Erythroblast (primary cell): ENCODE results near the gene ENPP1.

Experiments used
- DNase-seq, 2 experiments: peaks; one replicate each; lab custom pipeline; 2025; lab: John Stamatoyannopoulos, UW
- GATA1 ChIP-seq: IDR thresholded peaks from 2 replicates; pipeline ENCODE4 v1.6.1; 2011; ENCODE audit warnings: low read depth, mild to moderate bottlenecking, control low read depth, low read length, moderate library complexity
- POLR2A ChIP-seq: IDR thresholded peaks from 2 replicates; pipeline ENCODE4 v1.6.1; 2011; ENCODE audit warnings: mild to moderate bottlenecking, low read length

Gene ENPP1

GRCh38 chr6:131795366-131795765 lies 12.5 kb upstream of the ENPP1 start:
- TF ChIP-seq POLR2A (no peak), GATA1 (no peak)

DNA sequence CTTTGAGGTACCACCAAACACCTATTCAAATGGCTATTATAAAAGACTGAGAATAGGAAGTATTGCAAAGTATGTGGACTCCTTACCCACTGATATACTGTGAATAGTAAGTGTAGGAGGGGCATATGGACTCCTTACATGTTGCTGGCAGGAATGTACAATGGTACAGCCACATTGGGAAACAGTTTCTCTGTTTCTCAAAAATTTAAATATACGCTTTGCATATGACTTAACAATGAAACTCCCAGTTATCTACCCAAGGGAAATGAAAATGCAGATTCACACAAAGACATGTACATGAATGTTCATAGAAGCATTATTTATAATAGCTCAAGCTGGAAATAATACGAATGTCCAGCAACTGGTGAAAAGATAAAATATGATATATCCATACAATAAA lies 5.5 kb upstream of the ENPP1 start:
- TF ChIP-seq POLR2A (no peak), GATA1 (no peak)
- DNase-seq, result no peak

More at GRCh38 chr6:131795366-131795765, 12.5 kb upstream of the ENPP1 start:
- no peak for DNase-seq

DNA sequence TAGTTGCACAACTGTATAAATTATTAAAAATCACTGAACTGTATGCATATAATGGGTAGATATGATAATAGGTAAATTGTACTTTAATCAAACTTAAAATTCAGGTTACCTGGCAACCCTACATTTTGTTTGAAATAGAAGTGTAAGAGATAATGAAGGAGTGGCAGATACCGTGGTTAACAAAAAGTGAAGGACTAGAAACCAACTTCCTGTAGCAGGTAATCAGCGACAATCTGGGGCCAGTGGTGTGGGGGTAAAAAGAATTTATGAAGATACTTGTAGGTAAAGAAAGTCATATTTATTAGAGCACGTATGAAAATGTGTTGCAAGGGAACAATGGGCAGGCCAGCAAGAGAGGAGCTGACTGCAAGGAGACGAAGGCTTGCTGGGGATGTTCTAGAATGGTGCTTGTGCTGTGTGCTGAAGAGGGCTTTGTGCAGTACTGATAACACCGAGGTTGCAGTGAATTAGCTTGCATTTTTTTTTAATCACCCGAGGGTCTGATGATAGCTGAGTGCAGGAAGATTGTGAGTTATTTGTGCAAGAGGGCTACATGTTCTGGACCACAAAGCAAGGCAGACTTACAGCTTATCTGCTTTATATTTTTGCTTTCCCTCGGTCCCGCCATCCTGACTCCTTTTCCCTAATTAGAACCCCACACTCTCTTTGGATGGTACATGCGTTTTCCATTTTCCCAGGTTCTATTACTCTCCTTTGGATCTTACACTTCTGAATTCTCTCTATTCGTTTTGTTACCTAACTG lies 4.6 kb upstream of the ENPP1 start:
- TF ChIP-seq GATA1, result no peak
- no peak for TF ChIP-seq POLR2A
- no peak for DNase-seq

GRCh38 chr6:131804131-131804530 lies 3.7 kb upstream of the ENPP1 start:
- DNase-seq, result no peak
- TF ChIP-seq POLR2A (no peak), GATA1 (no peak)

GRCh38 chr6:131807321-131807643 lies 538 bp upstream of the ENPP1 start:
- no peak for DNase-seq
- TF ChIP-seq GATA1 (no peak), POLR2A (no peak)

GRCh38 chr6:131808460-131809269 lies 845 bp downstream of the ENPP1 start:
- no peak for DNase-seq
- TF ChIP-seq POLR2A (no peak), GATA1 (no peak)

DNA sequence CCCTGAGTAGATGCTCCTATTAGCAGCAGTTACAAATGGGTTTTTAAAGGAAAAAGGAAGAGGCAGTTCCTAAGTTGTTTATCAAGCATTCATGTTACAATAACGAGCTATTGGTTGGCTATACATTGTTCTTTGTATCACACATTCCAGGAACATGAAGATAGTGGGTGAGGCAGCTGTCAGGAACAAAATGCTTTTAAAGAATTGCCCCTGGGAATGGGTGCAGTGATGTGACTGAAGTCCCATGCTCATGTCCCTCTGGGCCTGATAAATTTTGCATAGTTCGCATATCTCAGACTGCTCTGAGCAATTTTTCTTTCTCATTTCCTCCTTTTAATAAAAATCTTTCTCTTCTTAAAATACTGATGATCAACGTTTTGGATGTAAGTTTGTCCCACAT lies 3.7 kb downstream of the ENPP1 start:
- TF ChIP-seq POLR2A (no peak), GATA1 (no peak)

DNA sequence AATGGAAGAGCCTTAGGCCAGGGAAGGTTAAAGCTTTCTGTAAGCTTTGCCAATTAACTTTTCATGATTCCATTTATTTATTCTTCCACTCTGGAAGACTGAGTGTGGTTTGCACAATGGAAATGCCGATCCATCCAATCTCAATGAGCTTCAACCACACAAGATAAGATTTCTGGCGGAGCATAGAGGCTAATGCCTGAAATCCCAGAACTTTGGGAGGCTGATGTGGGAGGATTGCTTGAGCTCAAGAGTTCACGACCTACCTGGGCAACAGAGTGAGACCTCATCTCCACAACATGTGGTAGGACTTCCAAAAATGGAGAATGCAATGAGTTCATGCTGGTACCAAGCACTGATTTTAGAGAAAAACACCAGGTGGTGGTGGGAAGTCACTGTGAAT lies 6.2 kb downstream of the ENPP1 start:
- no peak for DNase-seq
- TF ChIP-seq POLR2A (no peak), GATA1 (no peak)

More for the DNA sequence above, 3.7 kb downstream of the ENPP1 start:
- DNase-seq, result no peak

DNA sequence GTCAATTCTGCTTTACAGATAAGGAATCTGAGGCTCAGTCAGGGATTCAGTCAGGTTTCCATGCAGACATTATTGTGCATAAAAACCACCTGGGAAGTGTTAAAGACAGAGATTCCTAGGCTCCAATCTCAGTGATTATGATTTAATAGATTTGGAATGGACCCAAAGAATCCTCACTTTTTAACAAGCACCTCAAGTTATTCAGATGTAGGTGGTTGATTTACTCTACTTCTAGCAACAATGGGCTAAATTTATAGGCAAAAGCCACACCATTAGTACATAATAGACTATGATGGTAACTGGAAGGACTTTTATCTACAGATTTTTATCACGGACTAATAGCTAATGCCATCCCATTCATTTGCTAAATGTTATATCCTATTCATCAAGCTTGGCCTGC lies 9.0 kb downstream of the ENPP1 start:
- TF ChIP-seq GATA1 (no peak), POLR2A (no peak)
- no peak for DNase-seq

DNA sequence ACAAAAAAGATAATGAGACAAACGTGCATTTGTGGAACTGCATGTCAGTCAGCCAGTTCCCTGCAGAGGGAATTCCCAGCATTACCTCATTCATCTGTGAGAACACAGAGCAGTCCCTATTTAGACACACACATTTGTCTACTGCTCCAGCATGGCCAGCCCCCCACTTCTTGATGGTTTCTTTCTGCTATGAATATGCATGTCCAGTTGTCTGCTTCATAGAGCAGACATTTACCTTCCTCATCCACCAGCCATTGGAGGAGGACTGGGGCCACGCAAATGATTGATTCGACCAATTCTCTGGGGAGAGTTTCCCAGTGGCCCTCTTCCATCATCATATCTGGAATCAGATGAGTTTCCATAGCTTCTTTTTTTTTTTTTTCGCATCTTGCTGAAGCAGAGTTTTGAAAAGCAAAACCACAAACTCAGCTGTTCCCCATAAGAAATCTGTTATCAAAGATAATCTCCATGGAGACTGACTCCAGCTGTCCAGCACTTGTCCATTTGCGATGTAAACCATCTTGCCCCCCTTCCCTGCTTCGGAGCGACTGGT lies 11.8 kb downstream of the ENPP1 start:
- TF ChIP-seq GATA1 (no peak), POLR2A (no peak)
- peak in 1 of 2 experiments; percentile 28 for DNase-seq

GRCh38 chr6:131821010-131821807 lies 13.4 kb downstream of the ENPP1 start:
- TF ChIP-seq GATA1 (no peak), POLR2A (no peak)
- DNase-seq, result no peak

DNA sequence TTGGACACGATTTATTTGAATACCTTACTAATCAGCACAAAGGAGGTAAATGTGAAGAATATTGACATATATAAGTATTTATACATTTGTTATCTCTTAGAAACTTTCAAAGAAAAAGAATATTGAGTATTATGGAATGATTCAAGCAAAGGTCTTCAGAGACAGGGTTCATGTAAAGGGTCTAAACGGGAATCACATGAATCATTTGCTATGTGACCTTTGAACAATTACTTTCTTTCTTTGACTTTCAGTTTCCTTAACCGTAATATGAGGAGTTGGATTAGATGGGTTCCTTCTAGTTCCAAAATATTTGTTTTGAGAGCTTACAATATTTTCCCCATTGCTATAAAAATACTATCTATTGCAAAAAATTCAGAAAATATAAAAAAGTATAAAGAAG lies 14.3 kb downstream of the ENPP1 start:
- DNase-seq, result no peak
- TF ChIP-seq GATA1 (no peak), POLR2A (no peak)

- TF ChIP-seq GATA1, result no peak
Observed at GRCh38 chr6:131823276-131823902, 15.6 kb downstream of the ENPP1 start.

GRCh38 chr6:131825946-131826345 lies 18.1 kb downstream of the ENPP1 start:
- DNase-seq, result no peak
- TF ChIP-seq GATA1 (no peak), POLR2A (no peak)

More at GRCh38 chr6:131823276-131823902, 15.6 kb downstream of the ENPP1 start:
- no peak for DNase-seq
